ENCODE results near the gene CD109. TPM values are rescaled to one million over a fixed set of nuclear protein-coding genes. Genes with fewer than 3 reads are reported as not detected.

Gene CD109
- total RNA-seq, 1 donor from 2014 or later: 1.5 TPM

DNA sequence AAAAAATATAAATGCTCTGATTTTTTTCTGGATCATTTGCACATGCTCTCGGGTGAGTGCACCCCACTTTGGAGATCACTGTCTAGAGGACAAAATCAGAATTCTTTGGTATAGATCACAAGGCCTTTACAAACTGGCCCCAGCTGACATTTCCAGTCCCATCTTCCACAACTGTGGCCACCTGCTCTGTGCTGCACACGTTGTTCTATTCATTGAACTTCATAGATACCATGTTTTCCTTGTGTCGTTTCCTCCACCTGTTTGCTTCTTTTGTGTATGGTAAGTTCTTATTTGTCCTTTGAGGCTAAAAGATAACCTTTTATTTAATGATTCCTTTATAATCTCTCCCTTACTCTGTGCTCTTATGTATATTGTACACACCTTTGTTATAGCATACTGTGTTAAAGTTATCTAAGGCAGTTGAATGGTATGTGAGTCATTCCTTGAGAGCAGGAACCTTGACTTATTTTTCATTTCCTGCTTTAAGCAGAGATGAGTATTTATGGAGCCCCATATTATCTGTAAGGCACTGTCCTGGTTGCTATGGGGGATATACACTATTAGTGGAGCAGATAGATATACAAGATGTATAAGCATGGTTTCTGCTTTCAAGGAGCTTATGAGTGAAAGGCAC lies 30.2 kb upstream of the CD109 start:
- Mint-ChIP-seq H3K27me3 (no peaks in the 10 kb centered on the region), H3K4me3 (no peak overlapping the region), H3K9me3 (no peaks in the 10 kb centered on the region), H3K36me3 (no peaks in the 10 kb centered on the region), H3K27ac (peak overlapping the region; percentile 40), H3K4me1 (ENCODE audit: unreplicated experiment) (no peaks in the 10 kb centered on the region)
- DNase-seq (ENCODE audit: extremely low spot score, unreplicated experiment): no peak
- TF ChIP-seq CTCF (conservative IDR thresholded peaks at IDR 0.05): no peak

GRCh38 chr6:73666393-73666792 lies 29.6 kb upstream of the CD109 start:
- Mint-ChIP-seq H3K36me3 (no peaks in the 10 kb centered on the region), H3K4me1 (ENCODE audit: unreplicated experiment) (no peaks in the 10 kb centered on the region), H3K27ac (peak overlapping the region; percentile 40), H3K9me3 (no peaks in the 10 kb centered on the region), H3K27me3 (no peaks in the 10 kb centered on the region), H3K4me3 (no peak overlapping the region)
- no peak for DNase-seq (ENCODE audit: extremely low spot score, unreplicated experiment)
- no peak for TF ChIP-seq CTCF (conservative IDR thresholded peaks at IDR 0.05)

DNA sequence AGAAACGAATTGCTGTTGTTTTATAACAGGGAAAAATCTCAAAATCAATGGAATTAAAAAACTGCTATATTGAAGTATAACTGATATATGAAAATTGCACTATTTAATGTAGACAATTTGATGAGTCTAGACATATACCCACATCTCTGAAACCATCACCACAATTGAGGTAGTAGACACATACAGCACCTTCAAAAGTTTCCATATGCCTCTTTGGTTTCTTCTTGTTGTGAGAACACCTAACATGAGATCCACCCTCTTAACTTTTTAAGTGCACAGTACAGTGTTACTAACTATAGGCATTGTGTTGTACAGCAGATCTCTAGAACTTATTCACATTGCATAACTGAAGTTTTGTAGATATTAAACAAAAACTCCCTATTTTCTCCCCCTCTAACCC lies 28.2 kb upstream of the CD109 start:
- Mint-ChIP-seq H3K27ac (no peak overlapping the region), H3K27me3 (no peaks in the 10 kb centered on the region), H3K36me3 (no peaks in the 10 kb centered on the region), H3K4me1 (ENCODE audit: unreplicated experiment) (no peaks in the 10 kb centered on the region), H3K9me3 (no peaks in the 10 kb centered on the region), H3K4me3 (no peak overlapping the region)
- no peak for DNase-seq (ENCODE audit: extremely low spot score, unreplicated experiment)
- TF ChIP-seq CTCF (conservative IDR thresholded peaks at IDR 0.05): no peak

GRCh38 chr6:73669005-73669404 lies 27.0 kb upstream of the CD109 start:
- no peaks in the 10 kb centered on the region for H3K9me3 Mint-ChIP-seq
- H3K4me3 Mint-ChIP-seq: no peak overlapping the region
- no peak overlapping the region for H3K27ac Mint-ChIP-seq
- H3K27me3 Mint-ChIP-seq: no peaks in the 10 kb centered on the region
- no peak for DNase-seq (ENCODE audit: extremely low spot score, unreplicated experiment)
- no peak for TF ChIP-seq CTCF (conservative IDR thresholded peaks at IDR 0.05)
- H3K4me1 Mint-ChIP-seq (ENCODE audit: unreplicated experiment): no peaks in the 10 kb centered on the region
- H3K36me3 Mint-ChIP-seq: no peaks in the 10 kb centered on the region

DNA sequence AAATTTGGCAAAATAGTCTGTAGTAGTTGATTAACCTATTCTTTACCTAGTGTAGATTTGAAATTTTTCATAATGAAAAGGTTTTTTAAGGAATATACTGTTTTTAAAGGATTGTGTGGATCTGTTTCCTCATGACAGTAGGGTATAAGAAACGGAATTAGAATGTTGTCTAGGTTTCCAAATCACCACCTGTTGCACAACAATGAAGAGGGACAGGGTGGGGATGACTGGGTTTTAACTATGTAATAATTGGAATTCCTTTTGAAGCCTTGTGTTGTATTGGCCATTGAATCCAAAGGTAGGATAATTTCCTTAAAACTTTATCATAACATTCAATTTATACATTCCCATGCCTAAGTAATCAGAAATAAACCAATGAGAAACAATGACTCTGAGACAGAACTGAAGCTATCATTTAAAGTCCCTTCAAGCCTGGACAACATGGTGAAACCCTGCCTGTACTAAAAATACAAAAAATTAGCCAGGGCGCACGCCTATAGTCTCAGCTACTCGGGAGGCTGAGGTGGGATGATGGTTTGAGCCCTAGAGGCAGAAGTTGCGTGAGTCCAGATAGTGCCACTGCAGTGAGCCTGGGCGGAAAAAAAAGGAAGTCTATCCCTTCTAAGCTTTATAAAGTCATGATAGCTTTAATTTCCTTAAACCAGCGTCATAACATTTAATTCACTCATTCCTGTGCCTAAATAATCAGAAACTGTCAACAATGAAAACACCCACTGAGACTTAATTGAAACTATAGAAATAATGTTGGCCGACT lies 23.9 kb upstream of the CD109 start:
- H3K36me3 Mint-ChIP-seq: no peaks in the 10 kb centered on the region
- H3K9me3 Mint-ChIP-seq: no peaks in the 10 kb centered on the region
- DNase-seq (ENCODE audit: extremely low spot score, unreplicated experiment): no peak
- no peak overlapping the region for H3K4me3 Mint-ChIP-seq
- no peak for TF ChIP-seq CTCF (conservative IDR thresholded peaks at IDR 0.05)
- peaks cover 5% of the 10 kb centered on the region for H3K4me1 Mint-ChIP-seq (ENCODE audit: unreplicated experiment)
- H3K27me3 Mint-ChIP-seq: no peaks in the 10 kb centered on the region
- no peak overlapping the region for H3K27ac Mint-ChIP-seq

Measured in type B pancreatic cell (in vitro differentiated cells).